ENCODE measurements around the gene THUMPD3. TPM values are rescaled to one million over a fixed set of nuclear protein-coding genes. Genes with fewer than 3 reads are reported as not detected.

The THUMPD3 gene
- total and polyA plus RNA-seq, 2 of the 13 experiments (the other 11 are each of a cell fraction or from before 2014, with no cell fraction given): 31.2 to 44.1 TPM

- TF ChIP-seq MTERF4 (CRISPR knock-in tag; IDR thresholded peaks at IDR 0.05): no peak
- no peak for TF ChIP-seq ZNF18 (CRISPR knock-in tag; IDR thresholded peaks at IDR 0.05; ENCODE audit: insufficient replicate concordance)
- TF ChIP-seq NFYB (CRISPR knock-in tag; IDR thresholded peaks at IDR 0.05): no peak
- TF ChIP-seq HNRNPH1 (optimal IDR thresholded peaks at IDR 0.05; ENCODE audit: low read depth, low read length): no peak
- TF ChIP-seq CREM (IDR thresholded peaks at IDR 0.05): 0 out of 2 replicates have a peak, but pooled peaks have one; percentile 23
- TF ChIP-seq CREM (CRISPR knock-in tag; IDR thresholded peaks at IDR 0.05): no peak
- TF ChIP-seq ZKSCAN8 (CRISPR knock-in tag; IDR thresholded peaks at IDR 0.05; ENCODE audit: borderline replicate concordance): no peak
- no peak for TF ChIP-seq ZNF777 (CRISPR knock-in tag; IDR thresholded peaks at IDR 0.05)
- no peak for TF ChIP-seq KDM1A (CRISPR knock-in tag; IDR thresholded peaks at IDR 0.05)
- peak; percentile 62; the same call in 1 of the 2 replicates for TF ChIP-seq ZSCAN29 (CRISPR knock-in tag; conservative IDR thresholded peaks at IDR 0.05)
- no peak for TF ChIP-seq MLLT10 (CRISPR knock-in tag; IDR thresholded peaks at IDR 0.05)
- TF ChIP-seq ZFP41 (CRISPR knock-in tag; IDR thresholded peaks at IDR 0.05; ENCODE audit: borderline replicate concordance): no peak
- no peak for TF ChIP-seq YEATS4 (CRISPR knock-in tag; IDR thresholded peaks at IDR 0.05; ENCODE audit: borderline replicate concordance)
- TF ChIP-seq ZNF230 (CRISPR knock-in tag; IDR thresholded peaks at IDR 0.05): no peak
- TF ChIP-seq POLR2AphosphoS2 (IDR thresholded peaks at IDR 0.05; ENCODE audit: low read depth, low read length): no peak
- no peak for TF ChIP-seq RFXANK (CRISPR knock-in tag; IDR thresholded peaks at IDR 0.05)
- no peak for TF ChIP-seq ZNF281 (CRISPR knock-in tag; IDR thresholded peaks at IDR 0.05; ENCODE audit: borderline replicate concordance)
- TF ChIP-seq ZNF766 (CRISPR knock-in tag; IDR thresholded peaks at IDR 0.05; ENCODE audit: borderline replicate concordance): no peak
- no peak for TF ChIP-seq IRF9 (CRISPR knock-in tag; IDR thresholded peaks at IDR 0.05; ENCODE audit: borderline replicate concordance)
- 0 out of 2 replicates have a peak, but pooled peaks have one; percentile 33 for TF ChIP-seq ZGPAT (CRISPR knock-in tag; IDR thresholded peaks at IDR 0.05)
- 0 out of 2 replicates have a peak, but pooled peaks have one; percentile 22 for TF ChIP-seq KLF6 (CRISPR knock-in tag; IDR thresholded peaks at IDR 0.05)
- TF ChIP-seq FOXJ3 (CRISPR knock-in tag; IDR thresholded peaks at IDR 0.05; ENCODE audit: borderline replicate concordance): no peak
- no peak for TF ChIP-seq ZNF788 (CRISPR knock-in tag; IDR thresholded peaks at IDR 0.05; ENCODE audit: borderline replicate concordance)
Measured at GRCh38 chr3:9398700-9399336, 36.0 kb downstream of the THUMPD3 start (continued).

Measured in HepG2 (cell line).